ENCODE data around the gene BCL11A. TPM values are rescaled to one million over a fixed set of nuclear protein-coding genes. Genes with fewer than 3 reads are reported as not detected.

The BCL11A gene
- total and polyA plus RNA-seq, 12 donors: 3.2 to 38.5 (median 22.7) TPM

- WGBS, 2 donors: 75 to 80% methylated on average over 2 of the region's 2 CpGs
- H3K27ac ChIP-seq: no peak overlapping the region
- no peak for DNase-seq
- no peak overlapping the region for H3K4me3 ChIP-seq
- no peaks in the 10 kb centered on the region for H3K4me1 ChIP-seq
- peaks cover 0 to 11% (median 0%) of the 10 kb centered on the region in 7 donors for H3K27me3 ChIP-seq
- intact Hi-C loops (cut with DNase I): no loop called here
- no peaks in the 10 kb centered on the region for H3K36me3 ChIP-seq
- ATAC-seq: no peak
- TF ChIP-seq, protein P1, sequence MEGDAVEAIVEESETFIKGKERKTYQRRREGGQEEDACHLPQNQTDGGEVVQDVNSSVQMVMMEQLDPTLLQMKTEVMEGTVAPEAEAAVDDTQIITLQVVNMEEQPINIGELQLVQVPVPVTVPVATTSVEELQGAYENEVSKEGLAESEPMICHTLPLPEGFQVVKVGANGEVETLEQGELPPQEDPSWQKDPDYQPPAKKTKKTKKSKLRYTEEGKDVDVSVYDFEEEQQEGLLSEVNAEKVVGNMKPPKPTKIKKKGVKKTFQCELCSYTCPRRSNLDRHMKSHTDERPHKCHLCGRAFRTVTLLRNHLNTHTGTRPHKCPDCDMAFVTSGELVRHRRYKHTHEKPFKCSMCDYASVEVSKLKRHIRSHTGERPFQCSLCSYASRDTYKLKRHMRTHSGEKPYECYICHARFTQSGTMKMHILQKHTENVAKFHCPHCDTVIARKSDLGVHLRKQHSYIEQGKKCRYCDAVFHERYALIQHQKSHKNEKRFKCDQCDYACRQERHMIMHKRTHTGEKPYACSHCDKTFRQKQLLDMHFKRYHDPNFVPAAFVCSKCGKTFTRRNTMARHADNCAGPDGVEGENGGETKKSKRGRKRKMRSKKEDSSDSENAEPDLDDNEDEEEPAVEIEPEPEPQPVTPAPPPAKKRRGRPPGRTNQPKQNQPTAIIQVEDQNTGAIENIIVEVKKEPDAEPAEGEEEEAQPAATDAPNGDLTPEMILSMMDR (IDR thresholded peaks at IDR 0.05): no peak
- peaks cover 0 to 31% (median 11%) of the 10 kb centered on the region in 11 donors for H3K9me3 ChIP-seq
These were observed 43.9 kb upstream of the BCL11A start for GRCh38 chr2:60597346-60597745.

DNA sequence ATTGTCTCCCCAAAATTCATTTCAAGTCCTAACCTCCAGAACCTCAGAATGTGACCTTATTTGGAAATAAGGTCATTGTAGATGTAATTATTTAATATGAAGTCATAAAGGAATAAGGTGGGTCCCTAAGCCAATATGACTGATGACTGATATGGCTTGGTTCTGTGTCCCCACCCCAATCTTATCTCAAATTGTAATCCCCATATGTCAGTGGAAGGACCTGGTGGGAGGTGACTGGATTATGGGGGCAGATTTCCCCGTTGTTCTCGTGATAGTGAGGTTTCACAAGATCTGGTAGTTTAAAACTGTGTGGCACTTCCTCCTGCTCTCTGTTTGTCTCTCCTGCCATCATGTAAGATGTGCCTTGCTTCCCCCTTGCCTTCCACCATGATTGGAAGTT, 43.0 kb upstream of the BCL11A start:
- DNase-seq: no peak
- H3K27ac ChIP-seq: no peak overlapping the region
- intact Hi-C loops (cut with DNase I): no loop called here
- no peaks in the 10 kb centered on the region for H3K4me1 ChIP-seq
- peaks cover 0 to 11% (median 0%) of the 10 kb centered on the region in 7 donors for H3K27me3 ChIP-seq
- peaks cover 0 to 40% (median 13%) of the 10 kb centered on the region in 11 donors for H3K9me3 ChIP-seq
- TF ChIP-seq, protein P1 (IDR thresholded peaks at IDR 0.05): no peak
- no peaks in the 10 kb centered on the region for H3K36me3 ChIP-seq
- WGBS, 2 donors: 61 to 71% methylated on average over 2 of the region's 2 CpGs
- no peak overlapping the region for H3K4me3 ChIP-seq
- no peak for ATAC-seq

DNA sequence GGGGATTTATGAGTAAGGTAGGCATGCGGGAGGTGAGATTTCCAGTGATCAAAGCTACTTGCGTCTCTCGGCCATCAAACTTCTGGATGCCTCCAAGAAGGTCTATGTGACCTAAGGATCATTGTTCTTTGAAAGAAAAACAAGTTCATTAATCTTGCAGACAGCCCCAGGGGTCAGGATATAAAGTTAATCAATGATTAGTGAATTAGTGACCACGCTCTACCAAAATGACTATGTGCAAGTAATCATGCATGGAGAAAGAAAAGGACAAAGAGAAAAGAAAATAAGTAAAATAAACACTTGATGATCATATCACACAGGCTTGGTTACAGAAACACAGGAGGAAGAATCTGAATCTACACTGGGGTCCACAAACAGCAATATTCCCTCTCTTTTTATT, 42.5 kb upstream of the BCL11A start:
- WGBS, 2 donors: 85 to 89% methylated on average over 4 of the region's 4 CpGs
- TF ChIP-seq, protein P1 (IDR thresholded peaks at IDR 0.05): no peak
- peaks cover 0 to 41% (median 13%) of the 10 kb centered on the region in 11 donors for H3K9me3 ChIP-seq
- no peaks in the 10 kb centered on the region for H3K4me1 ChIP-seq
- no peaks in the 10 kb centered on the region for H3K36me3 ChIP-seq
- DNase-seq (no peak), ATAC-seq (no peak)
- H3K4me3 ChIP-seq: no peak overlapping the region
- H3K27me3 ChIP-seq: peaks cover 0 to 11% (median 0%) of the 10 kb centered on the region in 7 donors
- intact Hi-C loops (cut with DNase I): no loop called here
- no peak overlapping the region for H3K27ac ChIP-seq

DNA sequence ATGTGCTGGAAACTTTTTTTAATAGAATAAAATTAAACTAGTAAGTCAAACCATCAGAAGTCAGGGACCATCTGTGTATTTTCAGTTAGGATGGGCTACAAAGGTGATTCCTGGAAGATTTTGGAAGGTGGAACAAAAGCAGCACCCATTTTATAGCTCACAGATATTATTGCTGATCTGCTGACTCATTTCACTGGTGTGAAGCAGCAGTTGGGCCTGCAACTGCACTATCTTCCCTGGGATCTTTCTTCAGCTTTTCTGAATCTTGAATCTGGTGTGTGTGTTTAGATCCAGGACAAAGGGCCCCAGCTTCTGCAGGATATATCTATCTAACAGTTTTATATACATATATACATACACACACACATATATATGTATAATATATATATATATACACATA, 35.6 kb upstream of the BCL11A start:
- Histone ChIP-seq H3K27ac (no peak overlapping the region), H3K27me3 (peaks cover 0 to 38% (median 14%) of the 10 kb centered on the region in 7 donors), H3K36me3 (no peaks in the 10 kb centered on the region), H3K9me3 (peaks cover 0 to 28% (median 13%) of the 10 kb centered on the region in 11 donors), H3K4me1 (no peaks in the 10 kb centered on the region), H3K4me3 (no peak overlapping the region)
- intact Hi-C loops (cut with DNase I): loop anchor here in 5 of 10 donors (10.0 kb wide), 2 partner anchors 1284 to 1824 kb away; no protein-coding TSS in a partner anchor
- TF ChIP-seq, protein P1 (IDR thresholded peaks at IDR 0.05): no peak
- no peak for DNase-seq
- ATAC-seq: no peak

Measured in heart right ventricle (tissue), 16 donors.